Measurements from ENCODE around the gene POP7. TPM values are rescaled to one million over a fixed set of nuclear protein-coding genes. Genes with fewer than 3 reads are reported as not detected.

The POP7 gene
- total RNA-seq = 25.4 and 34.2 TPM in 2 replicates

GRCh38 chr7:100705753-100706671, at the start of gene POP7:
Gene POP7, plus strand, starts transcription at chr7:100706121. Its CDS starts 710 bp downstream, at chr7:100706831.

GRCh38 chr7:100673302-100673941, 32.5 kb upstream of the POP7 start, which contains the start of gene GNB2:
Gene GNB2, plus strand, starts transcription at chr7:100673740. Its CDS starts 2,526 bp downstream, at chr7:100676266.

GRCh38 chr7:100694098-100694745, 11.7 kb upstream of the POP7 start, which contains the start of gene GIGYF1:
Gene GIGYF1, minus strand, starts transcription at chr7:100694250. Its CDS starts 6,012 bp downstream, at chr7:100688238.

GRCh38 chr7:100720279-100720670, 14.4 kb downstream of the POP7 start, which contains the start of gene EPO:
Gene EPO, plus strand, starts transcription at chr7:100720468. Its CDS starts 513 bp downstream, at chr7:100720981.

Other genes starting within 250 kb of the POP7 start
- 8.4 TPM in 1 of 2 replicates, not detected in the other for gene SPACDR, start 241.9 kb upstream of the POP7 start, total RNA-seq
- 48.1 and 49.1 TPM in 2 replicates for gene TSC22D4, start 226.9 kb upstream of the POP7 start, total RNA-seq
- 2.6 and 3.4 TPM in 2 replicates for gene NYAP1, start 222.2 kb upstream of the POP7 start, total RNA-seq
- 20.5 and 38.2 TPM in 2 replicates for gene AGFG2, start 166.9 kb upstream of the POP7 start, total RNA-seq
- 0.93 and 2.4 TPM in 2 replicates for gene SAP25, start 132.2 kb upstream of the POP7 start, total RNA-seq
- gene LRCH4, start 120.0 kb upstream of the POP7 start, total RNA-seq = 46.8 and 48.4 TPM in 2 replicates
- 0.12 TPM in 1 of 2 replicates, not detected in the other for gene FBXO24, start 119.8 kb upstream of the POP7 start, total RNA-seq
- gene PCOLCE, start 103.8 kb upstream of the POP7 start, total RNA-seq = 579 and 757 TPM in 2 replicates
- 15.6 and 21.6 TPM in 2 replicates for gene MOSPD3, start 93.6 kb upstream of the POP7 start, total RNA-seq
- 0.47 TPM in 1 of 2 replicates, not detected in the other for gene TFR2, start 64.6 kb upstream of the POP7 start, total RNA-seq
- gene ACTL6B, start 49.7 kb upstream of the POP7 start, total RNA-seq = not detected in 2 replicates
- 201 and 244 TPM in 2 replicates for gene GNB2, start 32.4 kb upstream of the POP7 start, total RNA-seq
- 13.8 and 18.6 TPM in 2 replicates for gene GIGYF1, start 11.9 kb upstream of the POP7 start, total RNA-seq
- gene EPO, start 14.3 kb downstream of the POP7 start, total RNA-seq = not detected in 2 replicates
- gene ZAN, start 27.5 kb downstream of the POP7 start, total RNA-seq = not detected in 2 replicates
- gene EPHB4, start 121.4 kb downstream of the POP7 start, total RNA-seq = 44.6 and 62.8 TPM in 2 replicates
- gene SLC12A9, start 146.6 kb downstream of the POP7 start, total RNA-seq = 21.1 and 25.7 TPM in 2 replicates
- gene TRIP6, start 161.3 kb downstream of the POP7 start, total RNA-seq = 88.9 and 103 TPM in 2 replicates
- 53.6 and 54.0 TPM in 2 replicates for gene SRRT, start 169.0 kb downstream of the POP7 start, total RNA-seq
- gene UFSP1, start 183.6 kb downstream of the POP7 start, total RNA-seq = 5.7 and 6.0 TPM in 2 replicates
- gene ACHE, start 189.8 kb downstream of the POP7 start, total RNA-seq = 0.35 and 1.6 TPM in 2 replicates
- gene MUC3A, start 243.4 kb downstream of the POP7 start, total RNA-seq = not detected in 2 replicates

Measured in pericardium fibroblast (primary cell).